IMR-90 (cell line): ENCODE measurements around the gene RRN3.
"Not testable (repeated sequence)": the region's sequence is repeated elsewhere in the genome, so short reads cannot be mapped to it uniquely, and the experiment has no call there.

Source experiments
- CEBPB ChIP-seq: IDR thresholded peaks from 2 replicates; pipeline ENCODE4 v1.6.1; 2012; ENCODE audit warnings: low read depth, low read length, improper control_type of control experiment
- MAFK ChIP-seq: IDR thresholded peaks from 2 replicates; pipeline ENCODE4 v1.6.1; 2012; ENCODE audit warnings: low read depth, low read length, improper control_type of control experiment
- MAZ ChIP-seq: IDR thresholded peaks from 2 replicates; pipeline ENCODE4 v1.6.1; 2012; ENCODE audit warnings: low read depth, mild to moderate bottlenecking, low read length, improper control_type of control experiment, moderate library complexity, borderline replicate concordance
- NFE2L2 ChIP-seq: fragments of 150-350 bp; IDR thresholded peaks from 2 replicates; pipeline ENCODE4 v1.6.1; 2016; ENCODE audit warnings: low read depth, mild to moderate bottlenecking, low read length
- POLR2A ChIP-seq: IDR thresholded peaks from 2 replicates; pipeline ENCODE4 v1.6.1; 2012; ENCODE audit warnings: mild to moderate bottlenecking, low read depth, low read length
- RAD21 ChIP-seq: IDR thresholded peaks from 2 replicates; pipeline ENCODE4 v1.6.1; 2012; ENCODE audit warnings: low read length, improper control_type of control experiment
- RFX5 ChIP-seq: IDR thresholded peaks from 2 replicates; pipeline ENCODE4 v1.8.0; 2012; ENCODE audit warnings: low read depth, mild to moderate bottlenecking, low read length, moderate library complexity
- SMC3 ChIP-seq: fragments of 150-350 bp; IDR thresholded peaks from 2 replicates; pipeline ENCODE4 v1.6.1; 2016; ENCODE audit warnings: low read depth, mild to moderate bottlenecking, antibody characterized with exemption, low read length, moderate library complexity
- TF ChIP-seq, protein P1 (sequence below): conservative IDR thresholded peaks from 2 replicates; pipeline ENCODE4 v1.5.1; 2012; ENCODE audit warnings: mild to moderate bottlenecking, low read depth, low read length, improper control_type of control experiment
- TF ChIP-seq, protein P2 (sequence below): fragments of 150-350 bp; IDR thresholded peaks from 2 replicates; pipeline ENCODE4 v1.6.1; 2016; ENCODE audit warnings: low read depth, mild to moderate bottlenecking, low read length, moderate library complexity, borderline replicate concordance

DNA sequence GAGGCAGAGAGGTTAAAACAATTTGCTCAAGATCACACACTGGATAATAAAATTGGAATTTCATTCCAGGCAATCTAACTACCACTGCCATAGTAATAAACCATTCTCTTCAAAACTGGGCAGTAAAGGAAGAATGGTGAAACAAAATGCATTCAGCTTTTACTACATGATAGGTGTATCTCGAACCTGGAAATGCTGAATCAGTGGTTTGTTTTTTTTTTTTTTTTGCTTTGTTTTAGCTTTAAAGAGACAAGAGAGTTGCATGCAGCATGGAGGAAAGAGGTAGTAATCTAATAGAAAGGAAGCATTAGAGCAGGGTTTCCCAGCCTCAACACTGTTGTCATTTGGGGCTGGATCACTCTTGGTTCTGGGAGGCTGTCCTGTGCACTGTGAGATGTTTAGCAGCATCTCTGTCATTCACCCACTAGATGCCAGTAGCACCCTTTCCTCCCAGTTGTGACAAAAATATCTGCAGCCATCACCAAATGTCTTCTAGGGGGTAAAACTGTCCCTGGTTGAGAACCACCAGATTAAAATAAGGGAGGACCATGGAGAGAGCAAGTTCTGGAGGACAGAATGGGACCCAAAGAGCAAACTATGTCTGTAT is 3.3 kb downstream of the RRN3 start:
- TF ChIP-seq, protein P1, sequence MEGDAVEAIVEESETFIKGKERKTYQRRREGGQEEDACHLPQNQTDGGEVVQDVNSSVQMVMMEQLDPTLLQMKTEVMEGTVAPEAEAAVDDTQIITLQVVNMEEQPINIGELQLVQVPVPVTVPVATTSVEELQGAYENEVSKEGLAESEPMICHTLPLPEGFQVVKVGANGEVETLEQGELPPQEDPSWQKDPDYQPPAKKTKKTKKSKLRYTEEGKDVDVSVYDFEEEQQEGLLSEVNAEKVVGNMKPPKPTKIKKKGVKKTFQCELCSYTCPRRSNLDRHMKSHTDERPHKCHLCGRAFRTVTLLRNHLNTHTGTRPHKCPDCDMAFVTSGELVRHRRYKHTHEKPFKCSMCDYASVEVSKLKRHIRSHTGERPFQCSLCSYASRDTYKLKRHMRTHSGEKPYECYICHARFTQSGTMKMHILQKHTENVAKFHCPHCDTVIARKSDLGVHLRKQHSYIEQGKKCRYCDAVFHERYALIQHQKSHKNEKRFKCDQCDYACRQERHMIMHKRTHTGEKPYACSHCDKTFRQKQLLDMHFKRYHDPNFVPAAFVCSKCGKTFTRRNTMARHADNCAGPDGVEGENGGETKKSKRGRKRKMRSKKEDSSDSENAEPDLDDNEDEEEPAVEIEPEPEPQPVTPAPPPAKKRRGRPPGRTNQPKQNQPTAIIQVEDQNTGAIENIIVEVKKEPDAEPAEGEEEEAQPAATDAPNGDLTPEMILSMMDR, result not testable (repeated sequence)
- TF ChIP-seq SMC3, CEBPB, MAZ, RFX5, POLR2A, MAFK, RAD21, NFE2L2: not testable (repeated sequence)
- TF ChIP-seq, protein P2, sequence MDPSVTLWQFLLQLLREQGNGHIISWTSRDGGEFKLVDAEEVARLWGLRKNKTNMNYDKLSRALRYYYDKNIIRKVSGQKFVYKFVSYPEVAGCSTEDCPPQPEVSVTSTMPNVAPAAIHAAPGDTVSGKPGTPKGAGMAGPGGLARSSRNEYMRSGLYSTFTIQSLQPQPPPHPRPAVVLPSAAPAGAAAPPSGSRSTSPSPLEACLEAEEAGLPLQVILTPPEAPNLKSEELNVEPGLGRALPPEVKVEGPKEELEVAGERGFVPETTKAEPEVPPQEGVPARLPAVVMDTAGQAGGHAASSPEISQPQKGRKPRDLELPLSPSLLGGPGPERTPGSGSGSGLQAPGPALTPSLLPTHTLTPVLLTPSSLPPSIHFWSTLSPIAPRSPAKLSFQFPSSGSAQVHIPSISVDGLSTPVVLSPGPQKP, result not testable (repeated sequence)
